GM21529 (cell line): ENCODE data around the gene GLYATL2.

Experiments
- ATAC-seq: cut with Tn5 transposase; IDR thresholded peaks from one replicate; pipeline ENCODE4 v1.9.1; 2021; ENCODE audit not compliant: unreplicated experiment

GLYATL2 gene, protein sequence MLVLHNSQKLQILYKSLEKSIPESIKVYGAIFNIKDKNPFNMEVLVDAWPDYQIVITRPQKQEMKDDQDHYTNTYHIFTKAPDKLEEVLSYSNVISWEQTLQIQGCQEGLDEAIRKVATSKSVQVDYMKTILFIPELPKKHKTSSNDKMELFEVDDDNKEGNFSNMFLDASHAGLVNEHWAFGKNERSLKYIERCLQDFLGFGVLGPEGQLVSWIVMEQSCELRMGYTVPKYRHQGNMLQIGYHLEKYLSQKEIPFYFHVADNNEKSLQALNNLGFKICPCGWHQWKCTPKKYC

DNA sequence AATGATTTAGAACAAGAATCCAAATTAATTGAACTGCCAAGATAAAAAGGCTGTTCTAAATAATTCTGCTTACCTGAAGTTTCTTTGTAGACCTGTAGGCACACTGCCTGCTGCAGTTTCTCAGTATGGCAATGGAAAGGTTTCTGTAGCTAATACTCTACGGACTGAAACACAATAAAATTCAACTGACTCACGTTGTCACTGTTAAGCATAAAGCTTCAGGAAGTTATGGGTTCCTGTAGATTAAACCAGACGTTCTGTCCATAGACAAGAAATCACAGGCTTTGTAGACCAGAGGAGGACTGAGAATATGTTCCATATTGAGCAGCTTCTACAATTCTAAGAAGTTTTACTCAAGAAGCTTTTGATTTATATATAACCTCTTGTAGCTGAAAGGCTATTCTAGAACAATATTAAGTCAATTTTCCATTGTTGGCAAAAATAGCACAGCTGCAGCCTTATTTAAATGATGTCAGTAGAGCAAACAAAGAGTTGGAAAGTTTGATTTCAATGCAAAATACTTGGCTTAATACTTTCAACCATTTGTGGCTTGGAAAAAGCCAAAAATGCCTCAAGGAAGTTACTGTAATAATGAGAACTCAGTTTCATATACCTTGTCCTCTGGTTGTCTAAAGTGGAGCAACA, at the start of gene GLYATL2:
TSS of gene GLYATL2 (minus strand) at position 344 of the 645 bp plus-strand sequence. CDS start 5,092 bp downstream, outside the sequence.
- ATAC-seq, result no peak

GRCh38 chr11:58893899-58894298, 49.4 kb upstream of the GLYATL2 start:
- no peak for ATAC-seq

- no peak for ATAC-seq
Measured at GRCh38 chr11:58888579-58888978, 44.1 kb upstream of the GLYATL2 start.

GRCh38 chr11:58887452-58887851, 42.9 kb upstream of the GLYATL2 start:
- no peak for ATAC-seq

GRCh38 chr11:58880625-58881024, 36.1 kb upstream of the GLYATL2 start:
- no peak for ATAC-seq

- no peak for ATAC-seq
Measured at GRCh38 chr11:58880166-58880565, 35.7 kb upstream of the GLYATL2 start.

DNA sequence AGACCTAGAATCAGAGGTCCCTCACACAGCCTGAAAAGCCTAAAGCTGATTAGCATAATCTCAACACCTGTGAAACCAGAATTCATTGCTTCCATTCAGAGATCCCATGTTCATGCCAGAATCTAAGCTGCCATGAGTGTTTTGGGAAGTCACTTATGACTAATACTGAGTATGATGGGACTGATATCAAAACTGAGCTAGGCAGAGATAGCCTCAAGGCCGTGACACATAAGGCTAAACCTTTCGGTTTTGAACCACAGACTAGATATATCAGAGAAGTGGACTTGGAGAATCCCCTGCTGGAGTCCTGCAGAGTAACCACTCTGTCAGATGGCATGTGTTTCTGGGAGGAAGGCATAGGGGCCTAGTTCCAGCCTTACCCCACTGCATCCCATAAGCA, 23.1 kb upstream of the GLYATL2 start:
- no peak for ATAC-seq

DNA sequence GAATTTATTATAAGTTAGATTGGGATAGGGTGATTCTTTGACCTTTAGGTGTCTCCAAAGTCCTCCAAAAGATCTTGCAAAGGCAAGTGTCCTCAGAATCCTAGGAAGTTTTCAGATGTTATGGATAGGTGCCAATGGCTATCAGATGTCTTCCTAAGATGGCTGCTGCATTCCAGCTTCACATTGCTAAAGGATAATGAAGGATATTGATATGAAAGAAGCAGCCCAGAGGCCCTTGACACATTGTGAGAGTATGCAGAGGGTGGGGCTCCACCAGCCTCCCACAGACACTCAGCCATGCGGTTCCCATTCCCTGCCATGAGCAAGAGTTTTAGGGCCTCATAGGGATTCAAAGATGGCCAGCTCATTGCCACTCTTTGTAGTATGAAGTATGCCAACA, 22.3 kb upstream of the GLYATL2 start:
- ATAC-seq, result no peak

GRCh38 chr11:58864335-58864734, 19.8 kb upstream of the GLYATL2 start:
- no peak for ATAC-seq

- ATAC-seq, result no peak
Measured at GRCh38 chr11:58863697-58864096, 19.2 kb upstream of the GLYATL2 start.

- ATAC-seq, result no peak
Measured at GRCh38 chr11:58861533-58861932, 17.0 kb upstream of the GLYATL2 start.

- no peak for ATAC-seq
Measured at GRCh38 chr11:58856806-58857205, 12.3 kb upstream of the GLYATL2 start.

- ATAC-seq, result no peak
Measured at GRCh38 chr11:58845386-58845785, 882 bp upstream of the GLYATL2 start.

DNA sequence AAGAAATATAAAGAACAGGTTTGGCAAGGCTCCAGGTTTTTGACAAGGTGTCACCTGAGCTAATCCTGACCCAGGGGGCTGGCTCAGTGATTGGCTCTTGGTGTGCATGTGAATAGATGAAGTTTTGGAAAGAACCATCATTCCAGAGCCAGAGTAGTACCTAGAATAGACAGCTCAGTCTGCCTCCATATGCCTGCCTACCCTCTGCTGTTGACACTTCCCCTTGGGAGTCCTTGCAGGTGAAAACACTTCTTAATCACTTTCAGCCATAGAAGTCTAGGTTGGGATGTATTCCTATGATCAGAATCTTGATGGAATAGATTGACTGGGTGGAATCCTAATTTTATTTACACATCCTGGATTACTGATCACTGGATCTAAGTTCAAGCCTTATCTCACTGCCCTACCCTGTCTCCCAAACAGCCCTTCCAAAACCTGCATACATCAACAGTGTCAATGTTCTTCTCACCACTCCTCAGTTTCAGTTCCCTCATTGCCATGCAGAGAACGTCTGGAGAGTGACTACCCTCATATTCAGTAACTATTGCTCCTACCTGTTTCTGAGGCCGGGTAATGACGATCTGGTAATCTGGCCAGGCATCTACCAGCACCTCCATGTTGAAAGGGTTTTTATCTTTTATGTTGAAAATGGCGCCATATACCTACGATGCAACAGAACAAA, 6.7 kb downstream of the GLYATL2 start:
- ATAC-seq, result no peak

DNA sequence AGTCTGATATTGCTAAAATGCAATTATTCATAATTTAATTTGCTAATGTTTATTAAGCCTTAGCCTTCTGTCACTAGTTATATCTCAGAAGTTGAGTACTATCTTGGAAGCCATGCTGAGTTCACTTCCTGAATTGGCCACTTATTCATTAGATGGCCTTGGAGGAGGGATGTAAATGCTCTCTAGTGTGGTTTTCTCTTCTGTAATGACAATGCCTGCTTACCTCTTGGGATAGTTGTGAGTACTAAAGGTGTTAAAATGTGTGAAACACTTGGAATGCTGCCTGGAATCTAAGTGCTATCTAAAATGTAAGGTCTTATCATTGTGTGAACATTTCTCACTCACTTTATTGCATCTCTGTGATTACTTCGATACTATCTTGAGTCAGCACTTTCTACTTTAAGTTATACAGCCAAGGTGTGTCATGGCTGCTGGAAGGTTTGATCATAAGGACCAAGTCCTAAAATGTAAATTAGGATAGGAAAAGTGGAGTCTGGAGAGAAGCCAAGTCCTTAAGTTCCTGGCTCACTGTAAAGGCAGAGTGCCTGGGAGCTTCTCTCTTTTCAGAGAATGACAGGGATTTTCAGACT, 12.4 kb downstream of the GLYATL2 start:
- no peak for ATAC-seq

DNA sequence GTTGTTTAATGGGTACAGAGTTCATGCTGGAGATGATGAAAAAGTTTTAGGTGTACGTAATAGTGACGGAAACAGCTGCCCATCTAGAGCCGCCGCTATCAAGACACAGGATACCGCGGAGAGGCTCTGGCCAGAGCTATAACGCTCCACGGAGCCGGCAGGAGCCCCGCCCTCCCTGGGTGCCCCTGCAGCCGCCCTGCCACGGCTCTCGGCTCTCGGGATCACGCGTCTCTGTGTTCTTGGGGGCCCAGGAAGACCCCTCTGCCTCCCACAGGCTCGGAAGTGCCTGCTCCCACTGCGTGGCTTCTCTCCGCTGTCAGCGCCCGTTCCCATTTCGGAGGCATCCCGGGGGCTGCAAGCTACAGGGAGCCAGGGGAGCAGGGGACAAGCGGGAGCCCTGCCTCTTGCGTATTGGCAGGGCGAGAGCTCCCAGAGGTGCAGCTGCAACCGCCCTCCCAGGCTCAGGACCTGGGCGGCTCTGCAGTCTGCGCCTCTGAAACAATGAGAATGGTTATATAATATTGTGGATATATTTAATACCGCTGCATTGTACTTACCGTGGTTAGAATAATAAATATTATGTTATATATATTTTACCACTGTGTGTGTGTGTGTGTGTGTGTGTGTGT, 13.7 kb downstream of the GLYATL2 start:
- ATAC-seq, result no peak

DNA sequence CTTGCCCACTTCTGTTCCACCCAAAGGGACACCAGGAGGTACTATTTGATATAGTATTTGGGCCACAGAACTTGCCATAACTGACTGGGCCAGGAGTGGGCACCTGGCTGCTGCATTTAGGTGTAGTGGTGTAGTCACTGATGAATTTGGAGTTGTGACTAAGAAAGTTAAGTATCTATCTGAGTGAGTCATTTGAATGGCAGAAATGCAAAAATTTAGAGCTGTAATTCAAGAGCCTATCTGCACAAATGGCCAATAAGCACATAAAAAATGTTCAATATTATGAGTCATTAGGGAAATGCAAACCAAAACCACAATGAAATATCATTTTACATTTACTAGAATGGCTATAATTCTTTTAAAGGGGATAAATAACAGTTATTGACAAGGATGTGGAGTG, 14.7 kb downstream of the GLYATL2 start:
- no peak for ATAC-seq

DNA sequence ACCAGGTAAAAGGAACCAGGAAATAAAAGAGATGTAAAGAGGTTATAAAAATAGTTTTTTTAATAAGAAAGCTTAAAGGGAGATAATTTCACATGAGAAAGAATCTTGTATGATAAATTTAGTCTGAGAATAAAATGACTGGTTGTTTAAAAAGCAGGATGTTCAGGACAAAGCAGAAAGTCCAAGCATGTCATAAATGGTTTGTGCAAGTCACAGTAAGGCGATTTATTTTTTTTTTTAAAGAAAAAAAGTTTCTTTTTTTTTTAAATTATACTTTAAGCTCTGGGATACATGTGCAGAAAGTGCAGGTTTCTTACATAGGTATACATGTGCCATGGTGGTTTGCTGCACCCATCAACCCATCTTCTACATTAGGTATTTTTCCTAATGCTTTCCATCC, 30.8 kb downstream of the GLYATL2 start:
- no peak for ATAC-seq

DNA sequence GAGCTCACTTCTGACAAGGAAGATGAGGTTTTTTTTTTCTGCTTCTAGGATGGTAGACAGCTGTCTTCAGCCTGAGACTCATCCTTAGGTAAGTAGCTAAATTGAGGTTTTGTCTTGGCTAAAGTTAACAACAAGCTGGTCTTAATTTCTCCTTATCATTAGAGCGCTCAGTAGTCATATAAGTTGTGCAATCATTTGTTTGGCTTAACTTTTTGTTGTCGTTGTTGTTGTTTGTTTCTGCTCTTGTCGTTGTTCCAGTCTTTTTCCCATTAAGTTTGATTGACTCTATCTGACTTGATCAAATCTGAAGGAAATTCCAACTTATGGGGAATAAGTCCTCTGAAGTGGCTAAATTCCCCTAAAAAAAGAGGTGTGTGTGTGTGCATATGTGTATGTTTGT, 33.0 kb downstream of the GLYATL2 start:
- no peak for ATAC-seq

DNA sequence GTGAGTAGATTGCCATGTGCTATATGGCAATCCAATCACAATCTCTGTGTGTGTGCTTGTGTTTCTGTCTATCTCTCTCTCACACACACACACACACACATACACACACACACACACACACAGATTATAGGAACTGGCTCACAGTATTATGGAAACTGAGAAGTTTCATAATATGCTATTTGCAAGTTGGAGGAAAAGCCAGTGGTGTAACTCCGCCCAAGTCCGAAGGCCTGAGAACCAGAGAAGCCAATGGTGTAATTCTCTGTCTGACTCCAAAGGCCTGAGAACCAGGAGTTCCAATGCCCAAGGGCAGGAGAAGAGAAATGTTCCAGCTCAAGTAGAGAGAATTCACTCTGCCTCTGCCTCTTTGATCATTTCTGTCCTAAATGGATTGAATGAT, 37.2 kb downstream of the GLYATL2 start:
- no peak for ATAC-seq

GRCh38 chr11:58805065-58805464, 39.4 kb downstream of the GLYATL2 start:
- ATAC-seq, result no peak
